Inferior parietal cortex (tissue), 1 donor: ENCODE measurements around the gene IFNA7.
A peak's percentile ranks its signal among the peaks of the same experiment; 100 is the strongest.
"Not testable (repeated sequence)": the region's sequence is repeated elsewhere in the genome, so short reads cannot be mapped to it uniquely, and the experiment has no call there.

Experiments
- DNase-seq: peaks from one replicate; pipeline ENCODE4 v3.0.0-alpha.2; 2016; ENCODE audit errors: extremely low spot score

IFNA7 gene

GRCh38 chr9:21182810-21183736 is 18.9 kb downstream of the IFNA7 start:
- peak; percentile 9 for DNase-seq

- no peak for DNase-seq
Measured at GRCh38 chr9:21174671-21175070, 27.3 kb downstream of the IFNA7 start.

GRCh38 chr9:21172156-21172555 is 29.8 kb downstream of the IFNA7 start:
- DNase-seq = no peak

- no peak for DNase-seq
Measured at GRCh38 chr9:21171351-21171750, 30.7 kb downstream of the IFNA7 start.

- not testable (repeated sequence) for DNase-seq
Measured at GRCh38 chr9:21166560-21166959, 35.4 kb downstream of the IFNA7 start, which contains the start of gene IFNA21. IFNA21 (minus strand) TSS chr9:21166660; CDS start chr9:21166612, 48 bp downstream.

- no peak for DNase-seq
Measured at GRCh38 chr9:21165516-21165915, 36.5 kb downstream of the IFNA7 start.

- no peak for DNase-seq
Measured at GRCh38 chr9:21160178-21160577, 41.8 kb downstream of the IFNA7 start.

GRCh38 chr9:21155501-21155900 is 46.5 kb downstream of the IFNA7 start:
- DNase-seq = no peak

- DNase-seq = peak; percentile 27
Measured at GRCh38 chr9:21154018-21154608, 47.9 kb downstream of the IFNA7 start.

GRCh38 chr9:21153336-21154017 is 48.5 kb downstream of the IFNA7 start:
- no peak for DNase-seq
